K562 (cell line): ENCODE results near the gene SET. TPM values are rescaled to one million over a fixed set of nuclear protein-coding genes. Genes with fewer than 3 reads are reported as not detected.

Experiments
- CBX8 ChIP-seq: fragments of 200-600 bp; sonication (generic); IDR thresholded peaks from 2 replicates; pipeline ENCODE4 v1.6.1; 2012; ENCODE audit warnings: borderline replicate concordance, mixed run types, low read depth, mild to moderate bottlenecking, moderate library complexity, mixed read lengths, low read length, control low read depth, inconsistent platforms; ENCODE audit not compliant: poor library complexity, severe bottlenecking; ENCODE audit errors: extremely low read depth
- CCAR2 ChIP-seq: fragments of 200-400 bp; formaldehyde crosslinking; IDR thresholded peaks from 2 replicates; pipeline ENCODE4 v1.6.1; 2017; ENCODE audit warnings: mild to moderate bottlenecking, low read depth, low read length
- CGGBP1 ChIP-seq: fragments of 250-450 bp; sonication (Bioruptor Pico); IDR thresholded peaks from 2 replicates; pipeline ENCODE4 v1.9.0; 2021; ENCODE audit warnings: mild to moderate bottlenecking
- CTCFL ChIP-seq: IDR thresholded peaks from 2 replicates; pipeline ENCODE4 v1.6.1; 2011; ENCODE audit warnings: borderline replicate concordance, low read depth, mild to moderate bottlenecking, moderate library complexity, low read length; ENCODE audit not compliant: insufficient read depth, poor library complexity, severe bottlenecking
- E2F4 ChIP-seq: sonication (generic); formaldehyde crosslinking; IDR thresholded peaks from 2 replicates; pipeline ENCODE4 v1.8.0; 2022; ENCODE audit warnings: mild to moderate bottlenecking, low read depth, missing genetic modification reagents
- EGR1 ChIP-seq: fragments of 450-650 bp; conservative IDR thresholded peaks from 2 replicates; pipeline ENCODE4 v1.6.1; 2017; ENCODE audit warnings: mild to moderate bottlenecking
- IRF1 ChIP-seq: sonication (generic); formaldehyde crosslinking; IDR thresholded peaks from 2 replicates; pipeline ENCODE4 v1.8.0; 2022; ENCODE audit warnings: missing genetic modification reagents, mild to moderate bottlenecking, borderline replicate concordance
- JUND ChIP-seq, 2 experiments: IDR thresholded peaks; 2 replicates in 1 of 2; 3 replicates in 1 of 2; pipeline ENCODE4 v1.6.1; 2011; ENCODE audit warnings: borderline replicate concordance in 2 of 2, low read depth in 2 of 2, low read length in 2 of 2, improper control_type of control experiment in 1 of 2, missing biosample characterization in 1 of 2, missing genetic modification characterization in 1 of 2, missing genetic modification reagents in 1 of 2
- KAT7 ChIP-seq: sonication (generic); formaldehyde crosslinking; IDR thresholded peaks from 2 replicates; pipeline ENCODE4 v1.8.0; 2022; ENCODE audit warnings: missing genetic modification reagents, mild to moderate bottlenecking, borderline replicate concordance
- NFIC ChIP-seq: fragments of 450-650 bp; IDR thresholded peaks from 2 replicates; pipeline ENCODE4 v1.6.1; 2017; ENCODE audit warnings: mild to moderate bottlenecking, inconsistent platforms
- RFX1 ChIP-seq: fragments of 450-650 bp; IDR thresholded peaks from 2 replicates; pipeline ENCODE4 v1.6.1; 2016; ENCODE audit warnings: mild to moderate bottlenecking, moderate library complexity
- SRSF3 ChIP-seq: fragments of 200-400 bp; formaldehyde crosslinking; IDR thresholded peaks from 2 replicates; pipeline ENCODE4 v1.6.1; 2016; ENCODE audit warnings: mild to moderate bottlenecking, low read length, moderate library complexity; ENCODE audit not compliant: insufficient read depth
- ZBTB43 ChIP-seq: sonication (generic); formaldehyde crosslinking; IDR thresholded peaks from 2 replicates; pipeline ENCODE4 v1.8.0; 2023; ENCODE audit warnings: mild to moderate bottlenecking, missing genetic modification reagents
- ZNF133 ChIP-seq: fragments of 250-450 bp; sonication (Bioruptor Pico); IDR thresholded peaks from 2 replicates; pipeline ENCODE4 v1.4.0; 2020; ENCODE audit warnings: mild to moderate bottlenecking
- polyA plus RNA-seq, 8 experiments: library from polyadenylated mRNA; depleted of rRNA in 4 of 8; stranded (reverse) in 5 of 8; unstranded in 3 of 8; fragments of >200 nt; fragmentation: Nextera tagmentation in 2 of 8; fragmentation: Illumina TruSeq in 1 of 8; extraction: Ambion mirVana in 2 of 8; extraction: Trizol in 1 of 8; gene quantifications; 2 replicates each; pipeline versions ENCODE4 v1.2.1 to v1.2.3, GENCODE V29; 2011 to 2014; ENCODE audit warnings: inconsistent platforms in 1 of 8, missing spikeins in 1 of 8
- total RNA-seq, 7 experiments: library from RNA; depleted of rRNA in 6 of 7; stranded (reverse); fragments of >200 nt in 6 of 7; fragmentation: Illumina TruSeq in 2 of 7; extraction: Trizol in 2 of 7; gene quantifications; 2 replicates each; pipeline versions ENCODE4 v1.2.1 to v1.2.3, GENCODE V29; 2011 to 2021; ENCODE audit warnings: low replicate concordance in 1 of 7
- TF ChIP-seq, protein P1 (sequence below): fragments of 450-650 bp; IDR thresholded peaks from 2 replicates; pipeline ENCODE4 v1.7.0; 2016; ENCODE audit warnings: borderline replicate concordance

SET gene
- total and polyA plus RNA-seq, 9 of the 15 experiments (the other 6 are each of a cell fraction or from before 2014, with no cell fraction given), result 404 to 1,447 (median 907) TPM

GRCh38 chr9:128689820-128690683 lies 1.0 kb downstream of the SET start (continued):
- TF ChIP-seq JUND (IDR thresholded peaks at IDR 0.05; ENCODE audit: borderline replicate concordance, low read depth, low read length) (no peak), JUND (tag; IDR thresholded peaks at IDR 0.05; ENCODE audit: borderline replicate concordance, low read depth, low read length) (no peak), E2F4 (CRISPR knock-in tag) (no peak), CGGBP1 (CRISPR knock-in tag) (no peak), EGR1 (no peak), CBX8 (no peak), NFIC (no peak), KAT7 (CRISPR knock-in tag) (no peak), SRSF3 (no peak), ZNF133 (no peak), RFX1 (no peak), ZBTB43 (CRISPR knock-in tag) (no peak), IRF1 (CRISPR knock-in tag) (no peak), CTCFL (no peak), CCAR2 (no peak)
- TF ChIP-seq, protein P1, sequence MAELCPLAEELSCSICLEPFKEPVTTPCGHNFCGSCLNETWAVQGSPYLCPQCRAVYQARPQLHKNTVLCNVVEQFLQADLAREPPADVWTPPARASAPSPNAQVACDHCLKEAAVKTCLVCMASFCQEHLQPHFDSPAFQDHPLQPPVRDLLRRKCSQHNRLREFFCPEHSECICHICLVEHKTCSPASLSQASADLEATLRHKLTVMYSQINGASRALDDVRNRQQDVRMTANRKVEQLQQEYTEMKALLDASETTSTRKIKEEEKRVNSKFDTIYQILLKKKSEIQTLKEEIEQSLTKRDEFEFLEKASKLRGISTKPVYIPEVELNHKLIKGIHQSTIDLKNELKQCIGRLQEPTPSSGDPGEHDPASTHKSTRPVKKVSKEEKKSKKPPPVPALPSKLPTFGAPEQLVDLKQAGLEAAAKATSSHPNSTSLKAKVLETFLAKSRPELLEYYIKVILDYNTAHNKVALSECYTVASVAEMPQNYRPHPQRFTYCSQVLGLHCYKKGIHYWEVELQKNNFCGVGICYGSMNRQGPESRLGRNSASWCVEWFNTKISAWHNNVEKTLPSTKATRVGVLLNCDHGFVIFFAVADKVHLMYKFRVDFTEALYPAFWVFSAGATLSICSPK, result no peak
